Esophagus squamous epithelium (tissue), 4 donors: ENCODE results near the gene FRMD4A.

Source experiments
- POLR2A ChIP-seq, 4 donors: fragments of 450-650 bp; IDR thresholded peaks; one replicate each; pipeline ENCODE4 v1.6.1; 2017; ENCODE audit warnings: antibody characterized with exemption in 4 of 4, mild to moderate bottlenecking in 4 of 4, moderate library complexity in 3 of 4
- TF ChIP-seq, protein P1 (sequence below), 6 experiments: fragments of 450-650 bp in 4 of 6; fragments of 200-600 bp in 2 of 6; sonication (generic) in 2 of 6; IDR thresholded peaks; one replicate each; pipeline ENCODE4 v1.5.1; 2016 to 2019; ENCODE audit warnings: antibody characterized with exemption in 6 of 6, mild to moderate bottlenecking in 4 of 6, moderate library complexity in 4 of 6

GRCh38 chr10:13654846-13655245 lies 675.9 kb downstream of the FRMD4A start:
- TF ChIP-seq, protein P1, sequence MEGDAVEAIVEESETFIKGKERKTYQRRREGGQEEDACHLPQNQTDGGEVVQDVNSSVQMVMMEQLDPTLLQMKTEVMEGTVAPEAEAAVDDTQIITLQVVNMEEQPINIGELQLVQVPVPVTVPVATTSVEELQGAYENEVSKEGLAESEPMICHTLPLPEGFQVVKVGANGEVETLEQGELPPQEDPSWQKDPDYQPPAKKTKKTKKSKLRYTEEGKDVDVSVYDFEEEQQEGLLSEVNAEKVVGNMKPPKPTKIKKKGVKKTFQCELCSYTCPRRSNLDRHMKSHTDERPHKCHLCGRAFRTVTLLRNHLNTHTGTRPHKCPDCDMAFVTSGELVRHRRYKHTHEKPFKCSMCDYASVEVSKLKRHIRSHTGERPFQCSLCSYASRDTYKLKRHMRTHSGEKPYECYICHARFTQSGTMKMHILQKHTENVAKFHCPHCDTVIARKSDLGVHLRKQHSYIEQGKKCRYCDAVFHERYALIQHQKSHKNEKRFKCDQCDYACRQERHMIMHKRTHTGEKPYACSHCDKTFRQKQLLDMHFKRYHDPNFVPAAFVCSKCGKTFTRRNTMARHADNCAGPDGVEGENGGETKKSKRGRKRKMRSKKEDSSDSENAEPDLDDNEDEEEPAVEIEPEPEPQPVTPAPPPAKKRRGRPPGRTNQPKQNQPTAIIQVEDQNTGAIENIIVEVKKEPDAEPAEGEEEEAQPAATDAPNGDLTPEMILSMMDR (IDR thresholded peaks at IDR 0.05) = no peak
- TF ChIP-seq POLR2A (IDR thresholded peaks at IDR 0.05) = no peak
